ENCODE data around the gene CD1B.
A peak's percentile ranks its signal among the peaks of the same experiment; 100 is the strongest.

The CD1B gene

DNA sequence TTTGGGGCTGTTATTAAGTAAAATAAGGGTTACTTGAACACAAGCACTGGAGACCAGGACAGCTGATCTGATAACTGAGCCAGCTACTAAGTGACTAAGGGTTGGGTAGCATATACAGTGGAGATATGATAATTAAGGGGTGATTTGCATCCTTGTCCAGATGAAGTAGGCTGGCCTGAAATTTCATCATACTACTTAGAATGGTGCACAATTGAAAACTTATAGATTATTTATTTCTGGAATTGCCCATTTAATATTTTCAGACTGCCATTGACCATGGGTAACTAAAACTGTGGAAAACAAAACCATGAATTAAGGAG is 3.8 kb upstream of the CD1B start:
- no peak for TF ChIP-seq JUND (IDR thresholded peaks at IDR 0.05; ENCODE audit: low read depth)
- DNase-seq (ENCODE audit: low read depth in 1 of 2, low spot score in 1 of 2): no peak
- in situ Hi-C loops (cut with HindIII; ENCODE audit: low pct_unique_long_range_greater_than_20kb, low sequenced_read_pairs): no loop called here

DNA sequence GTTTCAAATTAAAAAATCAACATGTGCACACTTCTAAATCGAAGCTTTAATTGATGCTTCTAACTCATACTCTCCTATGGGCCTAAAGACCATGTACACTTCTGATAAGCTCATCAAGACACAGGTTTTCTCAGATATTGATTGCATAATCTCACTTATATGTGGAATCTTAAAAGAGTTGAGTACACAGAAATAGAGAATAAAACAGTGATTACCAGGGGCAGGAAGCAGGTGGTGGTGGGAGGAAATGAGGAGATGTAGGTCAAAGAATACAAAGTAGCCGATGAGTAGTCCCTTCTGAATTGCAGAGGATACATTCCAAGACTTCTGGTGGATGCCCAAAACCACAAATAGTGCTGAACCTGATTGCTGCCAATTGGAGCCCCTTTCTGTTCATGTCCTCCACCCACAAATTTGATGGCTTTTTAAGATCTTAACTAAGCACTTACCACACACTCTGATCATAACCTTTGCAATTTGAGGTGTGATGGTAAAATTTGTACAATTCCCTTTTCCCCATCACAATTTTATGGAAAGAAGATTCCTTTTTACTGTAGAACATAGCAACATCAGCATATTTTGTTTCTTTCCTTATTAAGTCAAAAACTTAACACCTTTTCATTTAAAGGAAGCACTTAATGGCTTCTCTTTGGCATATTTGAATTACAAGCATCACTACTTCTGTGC is 3.3 kb upstream of the CD1B start:
- TF ChIP-seq JUND (IDR thresholded peaks at IDR 0.05; ENCODE audit: low read depth): no peak
- no peak for DNase-seq (ENCODE audit: low read depth in 1 of 2, low spot score in 1 of 2)
- in situ Hi-C loops (cut with HindIII; ENCODE audit: low pct_unique_long_range_greater_than_20kb, low sequenced_read_pairs): no loop called here

DNA sequence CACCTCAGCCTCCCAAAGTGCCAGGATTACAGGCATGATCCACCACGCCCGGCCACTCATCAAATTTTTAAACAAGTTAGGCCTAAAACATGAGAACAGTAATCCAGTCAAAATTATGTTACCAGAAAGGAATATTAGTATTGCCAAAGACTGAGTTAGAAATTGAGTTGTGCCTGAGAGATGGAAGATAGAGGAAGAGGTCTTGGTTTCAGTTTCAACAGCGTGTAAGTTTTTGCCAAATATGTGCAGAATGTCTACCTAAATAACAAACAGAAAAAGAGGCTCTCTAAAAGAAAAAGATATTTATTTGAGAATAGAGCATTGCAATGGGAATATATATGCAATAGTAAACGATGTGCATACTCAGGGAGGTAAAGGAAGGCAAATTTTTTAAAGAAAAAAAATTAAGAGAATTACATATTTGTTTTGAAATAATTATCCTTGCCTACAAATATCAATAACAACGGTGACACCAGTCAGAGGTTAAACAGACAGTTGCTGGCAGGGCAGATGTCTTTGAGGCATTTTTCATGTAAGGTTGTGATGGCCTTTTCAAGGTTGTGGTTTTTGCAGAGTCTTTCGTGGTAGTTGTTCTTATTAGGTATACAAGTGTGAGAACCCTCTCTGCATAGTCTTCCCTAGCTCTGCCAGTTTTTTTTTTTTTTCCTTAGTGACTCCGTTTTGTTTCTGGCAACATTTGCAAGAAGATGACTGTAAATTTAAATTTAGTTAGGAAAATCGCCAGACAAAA is 2.2 kb upstream of the CD1B start:
- in situ Hi-C loops (cut with HindIII; ENCODE audit: low pct_unique_long_range_greater_than_20kb, low sequenced_read_pairs): no loop called here
- no peak for TF ChIP-seq JUND (IDR thresholded peaks at IDR 0.05; ENCODE audit: low read depth)
- no peak for DNase-seq (ENCODE audit: low read depth in 1 of 2, low spot score in 1 of 2)

DNA sequence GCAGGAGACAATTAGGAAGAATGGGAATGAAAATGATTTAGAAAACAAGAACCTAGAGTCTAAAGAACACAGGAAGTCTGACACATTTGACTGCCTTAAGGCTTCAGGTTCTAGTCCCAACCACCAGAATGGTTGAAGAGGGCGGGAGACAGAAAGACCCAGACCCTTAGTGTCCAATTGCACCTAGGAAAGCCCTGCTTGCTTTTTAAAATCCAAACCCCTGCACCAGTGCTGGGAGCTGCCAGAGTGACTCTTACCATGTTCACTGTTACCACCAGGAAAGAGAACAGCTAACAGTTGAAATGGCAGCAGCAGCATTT is 265 bp downstream of the CD1B start:
- no peak for TF ChIP-seq JUND (IDR thresholded peaks at IDR 0.05; ENCODE audit: low read depth)
- DNase-seq (ENCODE audit: low read depth in 1 of 2, low spot score in 1 of 2): no peak
- in situ Hi-C loops (cut with HindIII; ENCODE audit: low pct_unique_long_range_greater_than_20kb, low sequenced_read_pairs): no loop called here

DNA sequence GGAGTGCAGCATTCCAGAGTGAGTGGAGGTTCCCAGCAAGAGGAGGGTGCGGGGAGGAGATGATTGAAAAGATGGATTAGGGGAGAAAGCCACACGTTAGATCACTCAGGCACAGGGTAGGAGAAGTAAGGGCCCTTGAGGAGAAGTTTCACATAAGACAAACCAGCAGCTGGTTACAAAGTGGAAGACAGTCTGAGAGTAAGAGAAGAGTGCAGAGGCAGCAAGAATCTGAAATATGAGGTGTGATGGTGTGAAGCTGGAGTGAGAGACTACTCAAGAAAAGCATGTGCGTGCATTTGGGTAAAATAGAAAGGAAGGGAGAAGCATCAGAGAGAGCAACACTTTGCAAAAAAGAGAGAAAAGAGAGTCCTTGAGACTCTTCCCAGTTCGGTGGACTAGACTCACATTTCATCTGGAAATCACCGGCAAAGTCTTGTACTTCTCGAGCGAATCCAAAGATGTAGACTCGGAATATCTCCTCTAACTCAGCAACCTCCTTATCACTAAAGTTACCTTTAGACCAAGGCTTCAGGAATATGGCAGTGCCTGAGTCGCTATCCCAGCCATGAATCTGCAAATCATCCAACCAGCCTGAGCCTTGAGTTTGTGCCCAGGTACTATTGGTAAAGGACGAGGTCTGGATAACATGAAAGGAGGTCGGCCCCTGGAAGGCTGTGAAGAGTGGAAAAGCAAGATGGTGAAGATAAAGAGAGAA is 783 bp downstream of the CD1B start:
- in situ Hi-C loops (cut with HindIII; ENCODE audit: low pct_unique_long_range_greater_than_20kb, low sequenced_read_pairs): no loop called here
- DNase-seq (ENCODE audit: low read depth in 1 of 2, low spot score in 1 of 2): no peak
- no peak for TF ChIP-seq JUND (IDR thresholded peaks at IDR 0.05; ENCODE audit: low read depth)

DNA sequence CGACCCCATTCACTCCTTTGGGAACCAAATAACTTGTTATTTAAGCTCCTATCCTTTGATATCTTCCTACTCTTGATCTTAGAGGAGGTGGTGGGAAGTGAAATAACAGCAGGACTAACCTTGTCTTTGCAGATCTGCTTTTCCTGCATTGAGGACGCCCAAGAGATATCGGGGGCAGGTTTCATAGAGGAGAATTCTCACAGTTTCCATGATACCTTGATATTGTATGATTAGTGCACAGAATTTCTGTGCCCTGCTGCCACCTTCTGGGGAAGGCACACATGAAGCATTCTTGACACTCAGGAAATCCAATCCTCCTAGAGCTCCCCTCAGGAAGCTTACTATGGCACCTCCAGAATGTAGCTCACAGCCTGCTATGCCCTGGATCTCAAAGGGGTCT is 1.6 kb downstream of the CD1B start:
- no peak for TF ChIP-seq JUND (IDR thresholded peaks at IDR 0.05; ENCODE audit: low read depth)
- in situ Hi-C loops (cut with HindIII; ENCODE audit: low pct_unique_long_range_greater_than_20kb, low sequenced_read_pairs): no loop called here
- DNase-seq (ENCODE audit: low read depth in 1 of 2, low spot score in 1 of 2): peak; percentile 59 to 61

DNA sequence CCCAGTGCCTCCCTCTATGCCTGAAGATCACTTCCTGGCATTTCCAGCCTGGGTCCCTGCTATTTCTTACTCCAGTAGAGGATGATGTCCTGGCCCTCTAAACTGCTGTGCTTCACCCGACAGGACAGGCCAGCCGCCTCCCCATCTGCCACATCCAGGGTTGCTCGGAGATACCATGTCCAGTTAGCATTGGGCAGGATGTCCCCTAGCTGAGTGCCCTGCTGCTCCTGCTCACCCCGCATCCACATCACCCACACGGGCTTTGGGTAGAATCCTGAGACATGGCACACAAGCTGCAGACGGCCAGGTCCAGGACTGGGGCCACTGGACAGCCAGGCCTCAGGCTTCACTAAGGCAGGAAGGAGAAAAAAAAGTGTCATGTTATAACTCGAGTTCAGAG is 2.0 kb downstream of the CD1B start:
- DNase-seq (ENCODE audit: low read depth in 1 of 2, low spot score in 1 of 2): no peak
- in situ Hi-C loops (cut with HindIII; ENCODE audit: low pct_unique_long_range_greater_than_20kb, low sequenced_read_pairs): no loop called here
- TF ChIP-seq JUND (IDR thresholded peaks at IDR 0.05; ENCODE audit: low read depth): no peak

DNA sequence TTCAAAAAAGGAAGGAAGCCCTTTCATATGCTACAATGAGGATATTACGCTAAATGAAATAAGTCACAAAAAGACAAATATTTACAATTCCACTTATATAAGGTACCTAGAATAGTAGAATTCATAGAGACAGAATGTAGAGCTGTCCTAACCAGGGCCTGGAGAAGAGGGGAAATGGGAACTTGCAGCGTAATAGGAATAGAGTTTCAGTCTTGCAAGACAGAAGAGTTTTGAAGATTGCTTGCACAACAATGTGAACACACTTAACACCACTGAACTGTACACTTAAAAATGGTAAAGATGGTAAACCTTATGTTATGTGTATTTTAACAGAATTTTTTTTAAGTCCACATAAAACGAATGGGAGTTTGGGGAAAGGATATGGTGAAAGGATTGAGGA is 2.9 kb downstream of the CD1B start:
- in situ Hi-C loops (cut with HindIII; ENCODE audit: low pct_unique_long_range_greater_than_20kb, low sequenced_read_pairs): no loop called here
- DNase-seq (ENCODE audit: low read depth in 1 of 2, low spot score in 1 of 2): no peak
- no peak for TF ChIP-seq JUND (IDR thresholded peaks at IDR 0.05; ENCODE audit: low read depth)

DNA sequence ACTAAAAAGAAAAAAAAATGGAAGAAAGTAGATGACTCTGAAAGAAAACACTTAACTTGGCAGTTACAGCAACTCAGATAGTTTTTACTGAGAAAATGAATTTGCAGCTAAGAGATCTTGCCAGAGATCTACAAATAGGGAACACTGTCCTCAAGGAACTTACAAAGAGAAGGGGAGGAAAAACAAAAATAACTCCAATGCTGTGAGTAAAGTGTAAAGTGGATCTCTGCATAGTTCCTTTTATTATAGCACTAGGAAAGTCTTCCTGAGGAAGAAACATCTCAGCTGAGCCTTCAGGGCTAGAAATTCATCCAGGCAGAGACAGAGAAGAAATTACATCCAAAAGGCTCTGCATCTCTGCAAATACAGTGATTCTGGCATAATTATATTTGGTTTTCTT is 3.9 kb downstream of the CD1B start:
- TF ChIP-seq JUND (IDR thresholded peaks at IDR 0.05; ENCODE audit: low read depth): no peak
- in situ Hi-C loops (cut with HindIII; ENCODE audit: low pct_unique_long_range_greater_than_20kb, low sequenced_read_pairs): no loop called here
- no peak for DNase-seq (ENCODE audit: low read depth in 1 of 2, low spot score in 1 of 2)

DNA sequence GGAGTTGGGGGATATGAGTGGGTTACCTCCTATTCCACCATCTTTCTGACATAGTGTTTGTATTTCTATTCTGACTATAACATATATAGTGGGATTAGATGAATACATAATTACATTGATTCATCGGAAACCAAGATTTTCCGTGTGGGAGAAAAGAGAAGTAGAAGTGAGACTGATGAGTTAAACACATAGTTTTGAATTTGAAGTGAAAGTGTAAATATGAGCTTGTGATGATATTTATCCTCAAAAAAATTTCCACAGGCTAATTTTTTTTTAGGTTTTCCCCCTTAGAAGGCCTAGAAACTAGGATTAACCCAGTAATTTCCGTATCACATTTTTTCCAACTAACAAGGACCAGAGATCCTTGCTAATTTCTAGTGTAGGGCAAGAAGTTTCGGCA is 6.9 kb downstream of the CD1B start:
- TF ChIP-seq JUND (IDR thresholded peaks at IDR 0.05; ENCODE audit: low read depth): no peak
- in situ Hi-C loops (cut with HindIII; ENCODE audit: low pct_unique_long_range_greater_than_20kb, low sequenced_read_pairs): no loop called here
- no peak for DNase-seq (ENCODE audit: low read depth in 1 of 2, low spot score in 1 of 2)

DNA sequence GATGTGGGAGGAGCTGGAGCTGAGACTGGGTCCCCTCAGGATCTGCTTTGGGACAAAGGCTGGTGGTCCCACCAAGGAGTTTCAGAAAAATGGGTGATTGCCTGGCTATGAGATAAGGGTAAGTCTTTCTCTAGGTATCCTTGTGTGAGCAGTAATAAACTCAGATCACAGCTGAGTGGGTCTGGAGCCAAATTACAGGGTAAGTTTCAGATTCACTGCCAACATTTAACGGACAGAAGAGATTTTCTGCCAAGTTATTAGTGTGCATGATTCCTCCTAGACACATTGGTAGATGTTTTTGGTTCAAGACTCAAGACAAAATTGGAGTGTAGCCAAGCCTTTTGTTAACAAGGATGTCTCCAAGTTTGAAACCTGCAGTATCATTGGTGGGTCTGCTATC is 7.5 kb downstream of the CD1B start:
- DNase-seq (ENCODE audit: low read depth in 1 of 2, low spot score in 1 of 2): no peak
- in situ Hi-C loops (cut with HindIII; ENCODE audit: low pct_unique_long_range_greater_than_20kb, low sequenced_read_pairs): no loop called here
- no peak for TF ChIP-seq JUND (IDR thresholded peaks at IDR 0.05; ENCODE audit: low read depth)

DNA sequence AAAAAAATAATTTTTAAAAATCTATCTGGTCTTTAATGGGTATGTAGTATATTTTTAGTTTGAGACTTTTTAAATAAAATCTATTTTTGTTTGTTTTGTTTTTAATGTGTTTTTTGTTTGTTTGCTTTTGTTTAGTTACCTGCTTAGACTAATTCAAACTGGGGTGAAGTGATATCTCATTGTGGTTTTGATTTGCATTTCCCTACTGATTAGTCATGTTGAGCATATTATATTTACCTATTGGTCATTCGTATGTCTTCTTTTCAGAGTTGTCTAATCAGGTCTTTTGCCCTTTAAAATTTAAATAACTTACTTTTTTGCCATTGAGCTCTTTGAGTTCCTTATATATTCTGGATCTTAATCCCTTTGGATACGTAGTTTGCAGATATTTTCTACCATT is 20.3 kb downstream of the CD1B start:
- no peak for DNase-seq (ENCODE audit: low read depth in 1 of 2, low spot score in 1 of 2)
- TF ChIP-seq JUND (IDR thresholded peaks at IDR 0.05; ENCODE audit: low read depth): no peak
- in situ Hi-C loops (cut with HindIII; ENCODE audit: low pct_unique_long_range_greater_than_20kb, low sequenced_read_pairs): no loop called here

DNA sequence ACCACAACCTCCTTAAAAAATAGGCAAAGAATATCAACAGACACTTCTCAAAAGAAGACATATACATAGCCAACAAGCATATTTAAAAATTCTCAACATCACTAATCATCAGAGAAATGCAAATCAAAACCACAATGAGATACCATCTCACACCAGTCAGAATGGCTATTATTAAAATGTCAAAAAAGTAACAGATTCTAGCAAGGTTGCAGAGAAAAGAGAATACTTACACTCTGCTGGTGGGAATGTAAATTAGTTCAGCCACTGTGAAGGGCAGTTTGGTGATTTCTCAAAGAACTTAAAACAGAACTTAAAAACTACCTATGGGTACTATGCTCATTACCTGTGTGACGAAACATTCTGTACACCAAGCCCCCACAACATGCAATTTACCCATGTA is 20.7 kb downstream of the CD1B start:
- no peak for TF ChIP-seq JUND (IDR thresholded peaks at IDR 0.05; ENCODE audit: low read depth)
- DNase-seq (ENCODE audit: low read depth in 1 of 2, low spot score in 1 of 2): no peak
- in situ Hi-C loops (cut with HindIII; ENCODE audit: low pct_unique_long_range_greater_than_20kb, low sequenced_read_pairs): no loop called here
